Measurements from ENCODE around the gene RAB31. TPM values are rescaled to one million over a fixed set of nuclear protein-coding genes. Genes with fewer than 3 reads are reported as not detected.

RAB31 gene
- total and polyA plus RNA-seq, 10 donors, result 12.3 to 112 (median 72.6) TPM

- H3K27ac ChIP-seq, result no peak overlapping the region
- H3K4me3 ChIP-seq, result no peak overlapping the region
- no peak for TF ChIP-seq POLR2A (IDR thresholded peaks at IDR 0.05)
- no peak for TF ChIP-seq CTCF (IDR thresholded peaks at IDR 0.05 in 8 of 11, conservative IDR thresholded peaks at IDR 0.05 in 3 of 11)
- no peak for TF ChIP-seq POLR2AphosphoS5 (IDR thresholded peaks at IDR 0.05)
- 53 to 82% (median 76%) methylated on average over 5 of the region's 5 CpGs for WGBS, 5 donors
- DNase-seq, result no peak
- no peaks in the 10 kb centered on the region for H3K36me3 ChIP-seq
- peaks cover 0 to 12% (median 4%) of the 10 kb centered on the region in 6 donors for H3K4me1 ChIP-seq
- no peaks in the 10 kb centered on the region for H3K9me3 ChIP-seq
- intact Hi-C loops (cut with DNase I; ENCODE audit: low total_unique reads), result no loop called here
- no peaks in the 10 kb centered on the region for H3K27me3 ChIP-seq (replicated peaks in 1 of 7)
Measured at GRCh38 chr18:9694174-9694573, 13.9 kb upstream of the RAB31 start.

DNA sequence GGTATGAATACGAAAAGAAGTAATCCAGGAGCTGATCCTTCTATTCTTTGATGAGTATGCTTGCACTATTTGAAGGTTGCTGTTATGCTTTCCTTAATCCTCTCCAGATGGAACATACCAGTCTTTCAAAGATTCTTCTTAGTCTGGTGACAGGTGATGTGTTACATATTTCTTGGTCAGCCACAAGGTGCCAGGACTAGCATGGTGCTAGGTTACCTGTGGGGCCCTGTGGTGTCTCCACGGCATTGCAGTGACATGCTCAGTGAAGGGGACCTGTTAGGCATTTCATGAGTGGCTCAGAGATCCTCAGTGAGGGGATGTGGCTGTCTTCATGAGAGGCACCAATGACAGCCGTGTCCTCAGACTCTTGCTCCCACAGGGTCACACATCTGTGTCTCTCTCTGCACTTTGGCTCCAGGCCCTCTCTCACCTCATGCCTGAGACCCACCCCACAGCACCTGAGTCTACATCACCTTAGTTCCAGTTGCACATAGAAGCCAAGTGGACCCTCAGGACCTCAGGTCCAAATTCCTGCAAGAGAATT, 13.1 kb upstream of the RAB31 start:
- DNase-seq, result no peak
- intact Hi-C loops (cut with DNase I; ENCODE audit: low total_unique reads), result no loop called here

GRCh38 chr18:9695605-9696004, 12.5 kb upstream of the RAB31 start:
- H3K9me3 ChIP-seq, result no peaks in the 10 kb centered on the region
- no peak for TF ChIP-seq POLR2A (IDR thresholded peaks at IDR 0.05)
- no peak for TF ChIP-seq POLR2AphosphoS5 (IDR thresholded peaks at IDR 0.05)
- H3K27me3 ChIP-seq (replicated peaks in 1 of 7), result no peaks in the 10 kb centered on the region
- WGBS, 5 donors, result 38 to 63% (median 48%) methylated on average over 5 of the region's 5 CpGs
- peak overlapping the region in 1 of 8 donors; percentile 36 for H3K27ac ChIP-seq
- no peaks in the 10 kb centered on the region for H3K36me3 ChIP-seq
- no peak overlapping the region for H3K4me3 ChIP-seq
- peaks cover 0 to 12% (median 4%) of the 10 kb centered on the region in 6 donors for H3K4me1 ChIP-seq
- intact Hi-C loops (cut with DNase I; ENCODE audit: low total_unique reads), result no loop called here
- DNase-seq, result no peak

More for the DNA sequence above, 13.1 kb upstream of the RAB31 start:
- Histone ChIP-seq H3K4me1 (peaks cover 0 to 12% (median 4%) of the 10 kb centered on the region in 6 donors), H3K27me3 (replicated peaks in 1 of 7) (no peaks in the 10 kb centered on the region), H3K4me3 (no peak overlapping the region), H3K36me3 (no peaks in the 10 kb centered on the region), H3K9me3 (no peaks in the 10 kb centered on the region), H3K27ac (no peak overlapping the region)
- TF ChIP-seq POLR2AphosphoS5 (IDR thresholded peaks at IDR 0.05) (no peak), POLR2A (IDR thresholded peaks at IDR 0.05) (no peak), CTCF (IDR thresholded peaks at IDR 0.05 in 8 of 11, conservative IDR thresholded peaks at IDR 0.05 in 3 of 11) (no peak)
- WGBS, 5 donors, result 68 to 89% (median 80%) methylated on average over 2 to 3 of the region's 3 CpGs

- intact Hi-C loops (cut with DNase I; ENCODE audit: low total_unique reads), result no loop called here
- no peak for DNase-seq
- H3K27me3 ChIP-seq (replicated peaks in 1 of 7), result no peaks in the 10 kb centered on the region
- H3K27ac ChIP-seq, result peak overlapping the region in 1 of 8 donors; percentile 36
- peaks cover 0 to 12% (median 4%) of the 10 kb centered on the region in 6 donors for H3K4me1 ChIP-seq
- no peaks in the 10 kb centered on the region for H3K9me3 ChIP-seq
- WGBS, 5 donors, result 58 to 89% (median 68%) methylated on average over 2 of the region's 2 CpGs
- TF ChIP-seq POLR2A (IDR thresholded peaks at IDR 0.05), result no peak
- no peak for TF ChIP-seq POLR2AphosphoS5 (IDR thresholded peaks at IDR 0.05)
- no peak for TF ChIP-seq CTCF (IDR thresholded peaks at IDR 0.05 in 8 of 11, conservative IDR thresholded peaks at IDR 0.05 in 3 of 11)
- H3K4me3 ChIP-seq, result no peak overlapping the region
- no peaks in the 10 kb centered on the region for H3K36me3 ChIP-seq
Measured at GRCh38 chr18:9696112-9696511, 12.0 kb upstream of the RAB31 start.
